ENCODE measurements around the gene PAX9. TPM values are rescaled to one million over a fixed set of nuclear protein-coding genes. Genes with fewer than 3 reads are reported as not detected.

Gene PAX9
- total RNA-seq, 1 donor from 2014 or later = 5.3 TPM

DNA sequence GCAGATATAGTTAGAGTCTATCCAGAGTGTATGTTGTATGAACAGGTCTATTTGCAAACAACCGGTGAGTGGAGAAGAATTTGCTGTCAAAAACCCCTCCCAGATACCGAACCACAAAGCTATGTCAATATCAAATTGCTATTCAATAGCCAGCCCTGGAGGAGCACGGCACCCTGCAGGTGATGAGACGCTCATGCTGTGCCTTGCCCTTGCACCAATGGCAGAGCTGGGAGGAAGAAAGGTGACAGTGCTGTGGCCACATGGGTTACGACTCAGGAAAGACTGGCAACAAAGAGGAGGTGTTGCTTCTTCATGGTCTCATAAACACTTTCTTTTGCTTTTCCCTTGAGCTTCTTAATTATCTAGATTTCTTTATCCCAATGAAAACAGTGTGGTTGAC is 55.7 kb downstream of the PAX9 start:
- ATAC-seq (no peak), DNase-seq (ENCODE audit: low spot score) (no peak)
- intact Hi-C loops (cut with DNase I) = no loop called here

DNA sequence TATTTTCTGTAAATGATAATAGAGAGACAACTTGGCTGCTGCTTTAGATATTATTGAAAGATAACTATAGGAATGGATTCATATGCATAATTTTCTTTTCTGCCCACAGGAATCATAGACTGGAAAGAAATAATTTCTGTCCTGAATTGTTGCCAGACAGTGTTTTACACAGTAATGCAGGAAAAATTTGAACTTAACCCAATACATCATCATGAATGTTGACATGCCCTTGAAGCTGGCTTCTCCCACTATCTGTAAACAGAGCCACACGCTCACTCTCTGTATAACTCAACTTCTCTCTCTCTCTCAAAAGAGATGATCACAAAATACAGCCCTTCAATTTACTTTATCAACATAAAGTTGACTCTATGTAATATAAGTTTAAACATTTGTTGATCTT is 56.6 kb downstream of the PAX9 start:
- intact Hi-C loops (cut with DNase I) = no loop called here
- DNase-seq (ENCODE audit: low spot score) (no peak), ATAC-seq (no peak)

DNA sequence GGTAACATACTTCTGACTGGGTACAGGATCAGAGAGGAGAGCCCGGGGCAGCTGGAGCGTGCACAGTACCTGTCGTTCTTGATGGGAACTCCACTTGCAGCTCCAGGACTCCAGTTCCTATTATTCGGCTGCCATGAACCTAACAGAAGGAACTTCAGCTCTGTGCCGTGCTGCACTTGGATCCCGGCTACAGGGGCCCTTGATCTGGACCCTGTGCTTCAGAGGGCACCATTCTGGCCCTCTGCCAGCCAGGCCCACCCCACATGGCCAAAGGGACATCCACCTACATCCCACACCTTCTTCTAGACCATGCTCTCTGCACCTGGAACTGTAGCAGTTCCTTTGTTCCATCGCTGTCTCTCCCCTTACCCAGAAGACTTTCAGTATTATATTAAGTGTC is 58.2 kb downstream of the PAX9 start:
- no peak for DNase-seq (ENCODE audit: low spot score)
- intact Hi-C loops (cut with DNase I) = no loop called here
- ATAC-seq = no peak

DNA sequence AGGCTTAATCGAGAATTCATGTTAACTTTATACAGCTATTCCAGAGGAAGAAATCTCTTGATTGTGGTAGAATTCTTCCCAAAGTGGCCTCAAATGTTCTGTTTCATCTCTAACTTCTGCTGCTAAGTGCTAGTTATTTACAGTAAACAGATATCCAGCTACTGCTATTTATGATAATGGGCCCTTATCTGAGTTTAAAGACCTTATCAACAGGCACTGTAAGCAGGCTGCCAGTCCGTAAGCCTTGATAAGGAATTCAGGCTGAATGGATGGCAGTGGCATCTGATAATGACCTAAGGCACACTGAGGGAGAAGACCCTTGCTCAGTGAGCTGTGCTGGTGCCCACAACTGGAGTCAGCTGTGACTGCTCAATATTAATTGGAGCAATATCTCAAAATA is 59.0 kb downstream of the PAX9 start:
- ATAC-seq (no peak), DNase-seq (ENCODE audit: low spot score) (no peak)
- intact Hi-C loops (cut with DNase I) = no loop called here

DNA sequence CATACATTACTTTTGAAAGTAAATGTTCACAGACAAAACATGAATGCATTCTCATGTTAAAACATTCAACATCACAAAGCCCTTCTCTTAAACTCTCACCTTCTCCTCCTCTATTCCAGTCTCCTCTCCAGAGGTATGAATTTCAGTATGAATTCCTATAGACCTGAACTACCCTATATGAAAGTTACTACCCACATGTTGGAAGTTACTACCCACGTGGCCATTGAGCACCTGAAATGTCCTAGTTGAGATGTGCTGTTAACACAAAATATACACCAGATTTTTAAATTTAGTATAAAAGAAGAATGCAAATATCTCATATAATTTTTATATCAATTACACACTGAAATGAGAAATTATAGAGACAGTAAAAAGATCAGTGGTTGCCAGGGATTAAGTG is 60.2 kb downstream of the PAX9 start:
- intact Hi-C loops (cut with DNase I) = no loop called here
- DNase-seq (ENCODE audit: low spot score) = no peak
- ATAC-seq = no peak

DNA sequence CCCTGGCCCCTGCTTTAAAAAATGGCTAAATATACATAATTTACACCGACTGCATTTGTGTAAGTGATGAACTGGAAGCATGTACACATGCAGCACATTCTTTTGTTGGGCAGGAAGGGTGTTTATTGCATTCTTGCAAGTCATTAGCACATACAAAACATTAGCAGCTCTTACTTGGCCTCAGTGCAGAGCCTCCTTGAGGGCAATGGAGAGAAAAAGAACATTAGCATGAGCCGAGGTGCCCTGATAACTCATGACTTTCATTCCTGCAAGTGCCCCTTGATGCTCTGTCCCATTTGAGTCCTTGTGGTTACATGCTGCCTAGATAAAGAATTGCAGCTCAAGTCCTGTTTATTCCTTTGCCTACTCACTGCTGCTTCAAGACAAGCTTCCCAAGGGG is 61.9 kb downstream of the PAX9 start:
- no peak for ATAC-seq
- intact Hi-C loops (cut with DNase I) = no loop called here
- DNase-seq (ENCODE audit: low spot score) = no peak

DNA sequence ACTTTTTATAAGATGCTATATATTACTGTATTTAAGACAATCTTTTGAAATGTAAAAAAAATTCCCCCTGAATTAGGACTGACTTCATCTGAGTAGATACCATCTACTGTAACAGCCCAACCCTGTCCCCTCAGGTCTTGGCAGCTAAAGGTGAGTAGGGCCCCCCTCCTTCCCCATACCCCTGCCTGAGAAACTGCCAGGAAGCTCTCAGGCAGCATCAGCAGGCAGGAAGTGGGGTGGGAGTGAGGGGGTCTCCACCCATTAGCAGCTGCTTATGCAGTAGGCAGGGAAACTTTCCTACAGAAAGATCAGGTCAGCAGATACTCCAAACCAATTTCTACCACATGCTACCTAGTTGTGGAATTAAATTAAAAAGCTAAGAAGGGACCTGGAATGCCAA is 62.5 kb downstream of the PAX9 start:
- DNase-seq (ENCODE audit: low spot score) (no peak), ATAC-seq (no peak)
- intact Hi-C loops (cut with DNase I) = no loop called here

DNA sequence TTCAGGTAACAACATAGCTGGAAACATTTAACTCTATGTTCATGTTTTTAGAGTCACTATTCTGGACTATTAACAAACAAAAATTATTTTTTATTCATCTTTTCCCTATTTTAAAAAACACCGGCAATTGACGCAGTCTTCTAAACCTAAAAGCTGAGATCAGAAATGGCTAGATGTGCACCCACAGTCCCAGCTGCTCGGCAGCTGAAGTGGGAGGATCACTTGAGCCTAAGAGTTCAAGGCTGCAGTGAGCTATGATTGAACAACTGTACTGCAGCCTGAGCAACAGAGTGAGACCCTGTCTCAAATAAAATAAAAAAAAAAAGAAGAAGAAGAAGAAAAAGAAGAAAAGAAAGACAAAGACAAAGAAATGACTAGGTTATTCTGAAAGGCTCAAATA is 64.5 kb downstream of the PAX9 start:
- ATAC-seq (no peak), DNase-seq (ENCODE audit: low spot score) (no peak)
- intact Hi-C loops (cut with DNase I) = no loop called here

Other genes with a start within 250 kb of the PAX9 start
- 0.22 TPM for gene NKX2-1, start 141.6 kb upstream of the PAX9 start, total RNA-seq
- gene NKX2-8, start 79.2 kb upstream of the PAX9 start, total RNA-seq = not detected

Data from sciatic nerve (tissue), 2 donors.